Right lobe of liver (tissue), 6 donors: ENCODE data around the gene EIF2D. TPM values are rescaled to one million over a fixed set of nuclear protein-coding genes. Genes with fewer than 3 reads are reported as not detected.

Experiments
- ATAC-seq, 4 donors: fragments of 200-7000 bp; cut with Tn5 transposase; one replicate each; pipeline ENCODE4 v1.9.1; 2020; ENCODE audit warnings: mild to moderate bottlenecking in 4 of 4, moderate library complexity in 4 of 4
- DNase-seq, 3 donors: peaks; one replicate each; pipeline ENCODE4 v3.0.0-alpha.2; 2020
- H3K27ac ChIP-seq, 3 donors: fragments of 200-600 bp; one replicate each; pipeline ENCODE4 v1.8.0; 2022
- H3K27me3 ChIP-seq, 2 donors: fragments of 200-600 bp; one replicate each; pipeline ENCODE4 v1.8.0; 2022
- H3K36me3 ChIP-seq, 4 donors: fragments of 200-600 bp; sonication (generic) in 1 of 4; one replicate each; pipeline versions ENCODE4 v1.5.1 to v1.8.0; 2017 to 2022; ENCODE audit warnings: control low read depth in 1 of 4
- H3K4me1 ChIP-seq, 4 donors: fragments of 200-600 bp; sonication (generic) in 1 of 4; one replicate each; pipeline versions ENCODE4 v1.5.1 to v1.8.0; 2017 to 2022; ENCODE audit warnings: control low read depth in 1 of 4
- H3K4me3 ChIP-seq, 3 donors: fragments of 200-600 bp; one replicate each; pipeline ENCODE4 v1.8.0; 2022
- H3K9me3 ChIP-seq, 4 donors: fragments of 200-600 bp; sonication (generic) in 1 of 4; one replicate each; pipeline versions ENCODE4 v1.5.1 to v1.8.0; 2017 to 2022; ENCODE audit warnings: control low read depth in 1 of 4
- CTCF ChIP-seq, 4 donors: fragments of 200-600 bp in 3 of 4; fragments of 450-650 bp in 1 of 4; IDR thresholded peaks; one replicate each; pipeline versions ENCODE4 v1.5.1 to v1.8.0; 2016 to 2022; ENCODE audit warnings: antibody characterized with exemption in 4 of 4, mild to moderate bottlenecking in 2 of 4
- POLR2A ChIP-seq: fragments of 450-650 bp; IDR thresholded peaks from one replicate; pipeline ENCODE4 v1.6.1; 2017; ENCODE audit warnings: antibody characterized with exemption, mild to moderate bottlenecking
- WGBS: methylation state at CpG from one replicate; pipeline ENCODE4 v1.1.6; 2018; ENCODE audit warnings: low coverage, low lambda C conversion rate; ENCODE audit not compliant: insufficient coverage; ENCODE audit errors: missing lambda C conversion rate; 5-methylcytosine and 5-hydroxymethylcytosine counted together
- intact Hi-C, 2 donors: fragments of 100-400 bp; cut with DNase I; formaldehyde crosslinking; loops; one replicate each; pipeline versions ENCODE4 v1.11.2 to v1.14.1; 2022
- total RNA-seq, 6 experiments: library from RNA; depleted of rRNA in 2 of 6; stranded (reverse); fragments of >200 nt in 2 of 6; fragmentation: NEBNext Ultra II Directional in 3 of 6; extraction: Animal tissue kit (Norgen Biotek cat#: 25700) in 3 of 6; gene quantifications; one replicate each; pipeline versions ENCODE4 v1.1.0 to v1.2.4, GENCODE V29; 2016 to 2023
- donor health status: DM: no; HTN: yes; CAD: no.
- donor health status: DM: no; HTN: no; CAD: no.
- donor health status: DM: no; HTN: no; CAD: no.
- donor health status: DM: no; HTN: yes; CAD: no.
- donor health status: DM: no; HTN: yes; CAD: no.

The EIF2D gene
- total RNA-seq, 6 experiments from 2014 or later: 18.4 to 29.3 (median 24.4) TPM

- DNase-seq (no peak), ATAC-seq (peak in 1 of 4 donors; percentile 27)
- intact Hi-C loops: no loop called here
- TF ChIP-seq POLR2A: no peak
- no peak for TF ChIP-seq CTCF (IDR thresholded peaks at IDR 0.05)
- no peaks in the 10 kb centered on the region for H3K27me3 ChIP-seq
- H3K4me1 ChIP-seq: no peaks in the 10 kb centered on the region
- H3K36me3 ChIP-seq: peaks cover 0 to 81% (median 30%) of the 10 kb centered on the region in 4 donors
- H3K9me3 ChIP-seq: no peaks in the 10 kb centered on the region
- no peak overlapping the region for H3K27ac ChIP-seq
- no peak overlapping the region for H3K4me3 ChIP-seq
- no CpG with 5 or more reads among the region's 3 CpGs for WGBS
Observed at GRCh38 chr1:206600527-206600926, 11.7 kb downstream of the EIF2D start.

- no peak for ATAC-seq
- DNase-seq: no peak
- no peak overlapping the region for H3K27ac ChIP-seq
- 100% methylated on average over 1 of the region's 1 CpG for WGBS
- no peaks in the 10 kb centered on the region for H3K9me3 ChIP-seq
- H3K4me1 ChIP-seq: no peaks in the 10 kb centered on the region
- intact Hi-C loops: no loop called here
- H3K27me3 ChIP-seq: no peaks in the 10 kb centered on the region
- peaks cover 4 to 80% (median 30%) of the 10 kb centered on the region in 4 donors for H3K36me3 ChIP-seq
- no peak for TF ChIP-seq CTCF (IDR thresholded peaks at IDR 0.05)
- no peak for TF ChIP-seq POLR2A
- H3K4me3 ChIP-seq: no peak overlapping the region
Observed at GRCh38 chr1:206596319-206596666, 16.0 kb downstream of the EIF2D start.

- Histone ChIP-seq H3K27ac (no peak overlapping the region), H3K4me3 (no peak overlapping the region), H3K27me3 (no peaks in the 10 kb centered on the region), H3K36me3 (peaks cover 4 to 83% (median 31%) of the 10 kb centered on the region in 4 donors), H3K9me3 (no peaks in the 10 kb centered on the region), H3K4me1 (no peaks in the 10 kb centered on the region)
- TF ChIP-seq POLR2A: no peak
- no peak for TF ChIP-seq CTCF (IDR thresholded peaks at IDR 0.05)
- DNase-seq (no peak), ATAC-seq (no peak)
- intact Hi-C loops: no loop called here
- 78% methylated on average over 5 of the region's 7 CpGs for WGBS
Observed at GRCh38 chr1:206595581-206596318, 16.5 kb downstream of the EIF2D start.

GRCh38 chr1:206593351-206593925 lies 18.8 kb downstream of the EIF2D start:
- ATAC-seq: peak in 3 of 4 donors; percentile 27 to 53 (median 38)
- 100% methylated on average over 1 of the region's 7 CpGs for WGBS
- intact Hi-C loops: no loop called here

More at GRCh38 chr1:206593351-206593925, 18.8 kb downstream of the EIF2D start:
- no peak for DNase-seq
- H3K27me3 ChIP-seq: no peaks in the 10 kb centered on the region
- H3K4me3 ChIP-seq: no peak overlapping the region
- H3K4me1 ChIP-seq: no peaks in the 10 kb centered on the region
- no peak for TF ChIP-seq POLR2A
- no peak for TF ChIP-seq CTCF (IDR thresholded peaks at IDR 0.05)
- H3K36me3 ChIP-seq: peaks cover 4 to 80% (median 25%) of the 10 kb centered on the region in 4 donors
- no peaks in the 10 kb centered on the region for H3K9me3 ChIP-seq
- no peak overlapping the region for H3K27ac ChIP-seq
